Esophagus muscularis mucosa (tissue), 4 donors: ENCODE data around the gene IL22. TPM values are rescaled to one million over a fixed set of nuclear protein-coding genes. Genes with fewer than 3 reads are reported as not detected.

Source experiments
- DNase-seq: peaks from one replicate; pipeline ENCODE4 v3.0.0-alpha.2; 2017; ENCODE audit errors: extremely low spot score
- H3K27ac ChIP-seq, 4 donors: fragments of 200-600 bp; sonication (generic); replicated peaks in 1 of 4; 1 replicate in 3 of 4; 2 replicates in 1 of 4; pipeline ENCODE4 v1.5.1; 2016 to 2019; ENCODE audit warnings: mild to moderate bottlenecking in 1 of 4
- H3K27me3 ChIP-seq, 4 donors: fragments of 200-600 bp; sonication (generic); one replicate each; pipeline versions ENCODE4 v1.5.1 to v1.6.0; 2016 to 2019
- H3K36me3 ChIP-seq, 4 donors: fragments of 200-600 bp; sonication (generic); one replicate each; pipeline ENCODE4 v1.5.1; 2016 to 2019
- H3K4me1 ChIP-seq, 4 donors: fragments of 200-600 bp; sonication (generic); one replicate each; pipeline ENCODE4 v1.5.1; 2016 to 2019
- H3K4me3 ChIP-seq, 4 donors: fragments of 200-600 bp; sonication (generic); 1 replicate in 2 of 4; 2 replicates in 2 of 4; pipeline ENCODE4 v1.5.1; 2016 to 2019; ENCODE audit warnings: mild to moderate bottlenecking in 4 of 4, moderate library complexity in 1 of 4
- H3K9me3 ChIP-seq, 4 donors: fragments of 200-600 bp; sonication (generic); 1 replicate in 3 of 4; 2 replicates in 1 of 4; pipeline ENCODE4 v1.5.1; 2016 to 2019
- CTCF ChIP-seq, 3 experiments: fragments of 200-600 bp in 2 of 3; fragments of 450-650 bp in 1 of 3; sonication (generic) in 2 of 3; IDR thresholded peaks; one replicate each; pipeline ENCODE4 v1.5.1; 2017 to 2019; ENCODE audit warnings: antibody characterized with exemption in 3 of 3, mild to moderate bottlenecking in 2 of 3, moderate library complexity in 1 of 3
- EP300 ChIP-seq: sonication (generic); formaldehyde crosslinking; IDR thresholded peaks from one replicate; pipeline ENCODE4 v1.6.1; 2017; ENCODE audit warnings: antibody characterized with exemption
- POLR2A ChIP-seq: fragments of 450-650 bp; IDR thresholded peaks from one replicate; pipeline ENCODE4 v1.6.1; 2017; ENCODE audit warnings: antibody characterized with exemption, moderate library complexity, mild to moderate bottlenecking, low read depth
- POLR2AphosphoS5 ChIP-seq, 2 donors: sonication (generic); formaldehyde crosslinking; IDR thresholded peaks; one replicate each; pipeline ENCODE4 v1.6.1; 2017; ENCODE audit warnings: antibody characterized with exemption in 2 of 2
- WGBS: methylation state at CpG from one replicate; pipeline ENCODE4 v1.1.5; 2018; 5-methylcytosine and 5-hydroxymethylcytosine counted together
- intact Hi-C: fragments of 100-400 bp; cut with DNase I; formaldehyde crosslinking; loops from one replicate; pipeline ENCODE4 v1.15.1; 2023
- total RNA-seq, 4 donors: library from RNA; depleted of rRNA; stranded (reverse); fragments of >200 nt; gene quantifications; one replicate each; pipeline versions ENCODE4 v1.1.0 to v1.2.1, GENCODE V29; 2016

IL22 gene
- total RNA-seq, 4 donors from 2014 or later = not detected

GRCh38 chr12:68225576-68226476, 27.6 kb downstream of the IL22 start, which contains the start of gene IL26:
TSS of gene IL26 (minus strand) at chr12:68225810. CDS start at chr12:68225756, 54 bp downstream.
- intact Hi-C loops = loop anchor here (10.0 kb wide), 1 partner anchor 459 kb away; the partner anchor contains the start of gene NUP107
- Histone ChIP-seq H3K27ac (no peak within 1 kb of the TSS), H3K4me1 (peaks cover 0 to 22% (median 11%) of the 10 kb centered on the region in 4 donors), H3K36me3 (no peaks in the 10 kb centered on the region), H3K27me3 (no peaks in the 10 kb centered on the region), H3K4me3 (no peak within 1 kb of the TSS), H3K9me3 (no peaks in the 10 kb centered on the region)
- 82% methylated on average over 8 of the region's 8 CpGs for WGBS
- no peak for DNase-seq
- TF ChIP-seq CTCF (IDR thresholded peaks at IDR 0.05) = no peak
- TF ChIP-seq EP300 = no peak
- no peak for TF ChIP-seq POLR2A

GRCh38 chr12:68224613-68225285, 28.7 kb downstream of the IL22 start:
- no peak for DNase-seq
- intact Hi-C loops = loop anchor here (10.0 kb wide), 1 partner anchor 460 kb away; the partner anchor contains the start of gene NUP107
- TF ChIP-seq CTCF (IDR thresholded peaks at IDR 0.05) (no peak), POLR2A (no peak), POLR2AphosphoS5 (IDR thresholded peaks at IDR 0.05) (no peak), EP300 (no peak)
- no peaks in the 10 kb centered on the region for H3K27me3 ChIP-seq
- H3K4me1 ChIP-seq = peaks cover 0 to 22% (median 11%) of the 10 kb centered on the region in 4 donors
- H3K9me3 ChIP-seq = no peaks in the 10 kb centered on the region
- no peaks in the 10 kb centered on the region for H3K36me3 ChIP-seq
- 57% methylated on average over 3 of the region's 3 CpGs for WGBS
- H3K4me3 ChIP-seq = no peak overlapping the region
- no peak overlapping the region for H3K27ac ChIP-seq

DNA sequence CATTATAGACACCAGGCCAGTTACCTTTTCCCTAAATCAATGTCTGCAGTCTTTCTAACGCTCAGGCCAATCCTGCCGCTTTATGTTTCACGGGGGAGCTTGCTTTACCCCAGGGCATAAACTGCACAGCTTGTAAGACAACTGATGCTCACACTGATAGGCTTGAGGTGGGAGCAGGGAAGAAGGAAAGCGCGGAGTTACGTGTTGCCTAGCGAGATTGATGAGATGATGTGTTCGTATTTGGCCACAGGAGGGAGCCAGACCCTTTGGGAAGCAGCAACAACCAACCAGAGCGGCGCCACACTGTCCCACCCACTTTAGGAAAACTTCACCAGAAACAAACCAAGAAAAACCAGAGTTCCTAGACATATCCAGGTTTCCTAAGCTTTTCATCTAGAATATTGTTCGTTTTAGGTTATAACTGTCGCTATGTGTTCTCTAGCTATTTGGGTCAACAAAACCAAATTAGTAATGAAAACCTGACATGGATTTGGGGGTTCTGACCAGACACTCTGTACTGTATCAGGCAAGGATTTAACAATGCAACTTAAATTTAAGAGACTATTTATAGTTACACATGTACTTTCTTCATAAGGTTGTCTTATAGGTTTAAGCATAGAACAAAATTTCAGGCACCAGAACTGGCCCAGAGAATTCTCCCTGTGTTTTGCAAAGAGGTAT, 30.2 kb downstream of the IL22 start:
- Histone ChIP-seq H3K4me1 (peaks cover 0 to 22% (median 11%) of the 10 kb centered on the region in 4 donors), H3K27ac (peak overlapping the region in 1 of 4 donors; percentile 22), H3K9me3 (no peaks in the 10 kb centered on the region), H3K27me3 (no peaks in the 10 kb centered on the region), H3K36me3 (no peaks in the 10 kb centered on the region), H3K4me3 (peak overlapping the region in 2 of 4 donors; percentile 21 to 39)
- WGBS = 3% methylated on average over 12 of the region's 12 CpGs
- TF ChIP-seq EP300 (no peak), POLR2A (no peak), CTCF (IDR thresholded peaks at IDR 0.05) (peak; percentile 82 to 85 (median 84)), POLR2AphosphoS5 (IDR thresholded peaks at IDR 0.05) (peak; percentile 19 to 44)
- intact Hi-C loops = loop anchor here (1.0 to 10.0 kb wide), 2 partner anchors 94 to 462 kb away; partner anchors contain the start of gene NUP107
- DNase-seq = peak; percentile 95

GRCh38 chr12:68222326-68222725, 31.1 kb downstream of the IL22 start:
- Histone ChIP-seq H3K36me3 (no peaks in the 10 kb centered on the region), H3K9me3 (no peaks in the 10 kb centered on the region), H3K4me1 (peaks cover 0 to 22% (median 11%) of the 10 kb centered on the region in 4 donors), H3K27ac (no peak overlapping the region), H3K4me3 (no peak overlapping the region), H3K27me3 (peaks cover 0 to 6% (median 0%) of the 10 kb centered on the region in 4 donors)
- 54% methylated on average over 6 of the region's 6 CpGs for WGBS
- intact Hi-C loops = loop anchor here (10.0 kb wide), 1 partner anchor 462 kb away; the partner anchor contains the start of gene NUP107
- no peak for DNase-seq
- TF ChIP-seq CTCF (IDR thresholded peaks at IDR 0.05) = no peak
- no peak for TF ChIP-seq POLR2AphosphoS5 (IDR thresholded peaks at IDR 0.05)
- no peak for TF ChIP-seq POLR2A
- TF ChIP-seq EP300 = no peak
